ENCODE measurements around the gene OR51Q1. TPM values are rescaled to one million over a fixed set of nuclear protein-coding genes. Genes with fewer than 3 reads are reported as not detected.
A peak's percentile ranks its signal among the peaks of the same experiment; 100 is the strongest.

The OR51Q1 gene
- total RNA-seq (not detected in 2 replicates), polyA plus RNA-seq (not detected in 2 replicates)

- no peak for TF ChIP-seq CTCF (IDR thresholded peaks at IDR 0.05; ENCODE audit: low read depth, low read length)
These were observed at the start of gene OR51Q1 for GRCh38 chr11:5421811-5422210. Gene OR51Q1 (plus strand): TSS chr11:5422111. CDS start chr11:5422201, 90 bp downstream.

GRCh38 chr11:5380740-5381342 is 41.1 kb upstream of the OR51Q1 start:
- DNase-seq (ENCODE audit: low read depth in 1 of 2, low spot score in 1 of 2), result peak; percentile 78 to 81
- no peaks in the 10 kb centered on the region for H3K4me1 ChIP-seq (ENCODE audit: low read depth)
- peak; percentile 75 for TF ChIP-seq CTCF (IDR thresholded peaks at IDR 0.05; ENCODE audit: low read depth, low read length)
- no peak overlapping the region for H3K27ac ChIP-seq
- H3K9me3 ChIP-seq (ENCODE audit: low read depth), result no peaks in the 10 kb centered on the region
- no peaks in the 10 kb centered on the region for H3K27me3 ChIP-seq
- no peaks in the 10 kb centered on the region for H3K36me3 ChIP-seq
- no peak overlapping the region for H3K4me3 ChIP-seq

More at GRCh38 chr11:5421811-5422210, at the start of gene OR51Q1:
- Histone ChIP-seq H3K4me3 (no peak within 1 kb of the TSS), H3K4me1 (ENCODE audit: low read depth) (no peaks in the 10 kb centered on the region), H3K36me3 (no peaks in the 10 kb centered on the region), H3K9me3 (ENCODE audit: low read depth) (no peaks in the 10 kb centered on the region), H3K27ac (no peak within 1 kb of the TSS), H3K27me3 (no peaks in the 10 kb centered on the region)
- DNase-seq (ENCODE audit: low read depth in 1 of 2, low spot score in 1 of 2), result no peak

- Histone ChIP-seq H3K4me3 (no peak within 1 kb of the TSS), H3K9me3 (ENCODE audit: low read depth) (no peaks in the 10 kb centered on the region), H3K36me3 (no peaks in the 10 kb centered on the region), H3K27me3 (no peaks in the 10 kb centered on the region), H3K4me1 (ENCODE audit: low read depth) (no peaks in the 10 kb centered on the region), H3K27ac (no peak within 1 kb of the TSS)
- DNase-seq (ENCODE audit: low read depth in 1 of 2, low spot score in 1 of 2), result no peak
- TF ChIP-seq CTCF (IDR thresholded peaks at IDR 0.05; ENCODE audit: low read depth, low read length), result no peak
These were observed 38.3 kb upstream of the OR51Q1 start, which contains the start of gene OR51M1 for GRCh38 chr11:5383576-5383975. Gene OR51M1 (plus strand): TSS chr11:5383812. CDS start chr11:5389399, 5,587 bp downstream.

- Histone ChIP-seq H3K36me3 (no peaks in the 10 kb centered on the region), H3K4me3 (no peak overlapping the region), H3K27me3 (no peaks in the 10 kb centered on the region), H3K9me3 (ENCODE audit: low read depth) (no peaks in the 10 kb centered on the region), H3K4me1 (ENCODE audit: low read depth) (no peaks in the 10 kb centered on the region), H3K27ac (no peak overlapping the region)
- DNase-seq (ENCODE audit: low read depth in 1 of 2, low spot score in 1 of 2), result no peak
- TF ChIP-seq CTCF (IDR thresholded peaks at IDR 0.05; ENCODE audit: low read depth, low read length), result no peak
These were observed 37.6 kb upstream of the OR51Q1 start for GRCh38 chr11:5384335-5384734.

GRCh38 chr11:5390210-5390609 is 31.7 kb upstream of the OR51Q1 start:
- Histone ChIP-seq H3K9me3 (ENCODE audit: low read depth) (no peaks in the 10 kb centered on the region), H3K27ac (no peak overlapping the region), H3K4me3 (no peak overlapping the region), H3K4me1 (ENCODE audit: low read depth) (no peaks in the 10 kb centered on the region), H3K36me3 (no peaks in the 10 kb centered on the region), H3K27me3 (no peaks in the 10 kb centered on the region)
- TF ChIP-seq CTCF (IDR thresholded peaks at IDR 0.05; ENCODE audit: low read depth, low read length), result no peak
- no peak for DNase-seq (ENCODE audit: low read depth in 1 of 2, low spot score in 1 of 2)
